NCI-H2196 treated with DMSO at 0.1 percent for 48 hours (cell line): ENCODE results near the gene TLNRD1.

Experiments
- DNase-seq: peaks from one replicate; lab custom pipeline; 2025; ENCODE audit not compliant: unreplicated experiment; lab: John Stamatoyannopoulos, UW

Gene TLNRD1

DNA sequence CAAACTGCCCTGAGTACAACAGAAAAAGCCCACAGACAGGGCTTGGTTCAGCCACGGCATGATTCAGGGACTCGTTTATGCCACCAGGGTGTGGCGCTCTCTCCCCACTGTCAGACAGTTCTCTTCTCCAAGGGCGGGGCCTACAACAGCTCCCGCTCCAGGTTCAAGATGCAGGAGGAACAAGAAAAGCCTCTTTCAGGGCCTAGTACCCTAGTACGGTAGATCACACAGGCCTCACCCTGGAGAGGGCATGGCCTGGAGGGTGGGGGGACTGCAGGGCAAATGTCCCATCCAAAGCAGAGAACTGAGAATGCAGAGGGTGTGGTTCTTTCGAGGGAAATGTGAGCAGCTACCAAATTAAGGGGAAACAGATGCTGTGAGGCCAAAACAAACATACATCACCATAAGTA lies 23.1 kb upstream of the TLNRD1 start:
- no peak for DNase-seq

DNA sequence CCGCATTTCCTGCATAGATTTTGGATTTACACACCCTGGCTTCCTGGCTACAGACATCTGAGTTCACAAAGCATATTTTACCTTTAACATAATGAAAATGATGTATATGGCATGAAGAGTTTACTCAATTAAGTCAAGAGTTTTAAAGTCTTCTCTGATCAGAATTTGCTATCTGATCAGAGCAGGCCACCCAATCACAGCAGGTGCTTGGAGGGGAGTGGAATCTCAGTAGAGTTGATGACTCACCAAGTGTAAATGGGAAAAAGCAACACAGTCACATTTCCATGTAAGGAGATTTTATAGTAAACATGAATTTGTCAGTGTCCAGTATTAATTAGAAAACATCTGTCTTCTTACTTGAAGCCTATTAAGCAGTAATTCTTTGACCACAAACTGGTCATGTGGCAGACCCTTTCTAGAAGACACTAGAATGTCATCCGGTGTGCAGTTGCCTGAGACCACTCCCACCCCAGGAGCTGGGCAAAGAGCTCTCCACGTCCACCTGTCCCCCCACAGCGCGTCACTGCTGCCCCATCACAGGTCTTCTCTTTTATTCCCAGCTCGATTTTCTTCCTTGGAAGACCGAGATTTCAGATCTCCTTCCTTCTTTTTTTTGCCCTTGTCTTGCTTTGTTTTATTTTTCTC lies 21.9 kb upstream of the TLNRD1 start:
- DNase-seq, result peak; percentile 3

DNA sequence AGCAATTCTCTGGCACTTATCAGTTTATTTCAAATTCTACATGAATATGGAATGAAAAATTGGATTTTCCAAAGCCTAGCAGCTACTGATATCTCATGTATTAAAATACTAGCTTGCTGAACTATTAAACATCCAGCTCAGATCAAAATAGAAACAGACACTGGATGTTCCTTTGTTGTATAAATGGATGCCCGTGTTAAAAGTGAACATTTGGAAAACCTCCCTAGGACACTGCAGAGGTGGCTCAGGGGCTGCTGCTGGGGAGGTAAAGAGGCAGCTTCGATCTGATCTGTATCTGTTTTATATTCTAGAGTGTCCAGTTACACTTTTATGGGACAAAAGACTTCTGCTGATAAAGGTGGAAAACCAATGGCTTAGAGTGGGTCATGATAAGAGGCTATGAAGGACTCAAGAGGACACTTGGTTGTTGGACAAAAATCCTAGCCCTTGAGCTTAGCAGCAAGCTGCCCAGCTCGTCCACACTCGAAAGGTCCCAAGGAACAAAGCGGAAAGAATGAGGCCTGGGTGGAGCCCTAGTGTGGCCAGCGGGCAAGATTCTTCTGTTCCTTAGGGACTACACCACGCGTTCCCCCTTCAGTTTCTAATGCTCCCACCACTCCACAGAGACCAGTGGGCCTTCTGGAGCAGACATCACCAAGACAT lies 21.1 kb upstream of the TLNRD1 start:
- DNase-seq, result no peak

DNA sequence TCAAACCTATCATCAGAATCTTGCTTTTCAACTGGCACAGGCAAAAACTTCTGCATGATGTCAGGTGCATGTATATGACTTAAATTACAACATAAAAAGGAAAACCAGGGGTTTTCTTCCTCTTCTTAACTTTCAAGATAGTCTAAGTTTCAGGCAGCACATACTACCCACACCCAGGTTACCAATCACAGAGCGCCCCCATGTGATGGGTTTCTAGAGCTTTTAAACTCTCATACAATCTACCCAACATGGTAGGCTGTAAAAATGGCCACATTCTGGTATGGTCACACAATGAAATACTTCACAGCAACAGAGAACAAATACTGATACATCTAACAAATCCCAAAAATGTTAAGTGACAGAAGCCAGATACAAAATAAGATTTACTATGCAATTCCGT lies 18.5 kb upstream of the TLNRD1 start:
- DNase-seq, result no peak

DNA sequence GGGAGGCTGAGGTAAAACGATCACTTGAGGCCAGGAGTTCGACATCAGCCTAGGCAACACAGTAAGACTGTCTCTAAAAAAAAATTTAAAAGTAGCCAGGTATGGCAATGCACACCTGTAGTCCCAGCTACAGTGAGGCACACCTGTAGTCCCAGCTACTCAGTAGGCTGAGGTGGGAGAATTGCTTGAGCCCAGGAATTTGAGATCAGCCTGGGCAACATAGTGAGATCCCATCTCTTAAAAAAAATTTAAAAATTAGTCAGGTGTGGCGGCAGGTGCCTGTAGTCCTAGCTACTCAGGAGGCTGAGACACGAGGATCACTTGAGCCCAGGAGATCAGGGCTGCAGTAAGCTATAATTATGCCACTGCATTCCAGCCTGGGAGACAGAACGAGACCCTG lies 17.9 kb upstream of the TLNRD1 start:
- no peak for DNase-seq

DNA sequence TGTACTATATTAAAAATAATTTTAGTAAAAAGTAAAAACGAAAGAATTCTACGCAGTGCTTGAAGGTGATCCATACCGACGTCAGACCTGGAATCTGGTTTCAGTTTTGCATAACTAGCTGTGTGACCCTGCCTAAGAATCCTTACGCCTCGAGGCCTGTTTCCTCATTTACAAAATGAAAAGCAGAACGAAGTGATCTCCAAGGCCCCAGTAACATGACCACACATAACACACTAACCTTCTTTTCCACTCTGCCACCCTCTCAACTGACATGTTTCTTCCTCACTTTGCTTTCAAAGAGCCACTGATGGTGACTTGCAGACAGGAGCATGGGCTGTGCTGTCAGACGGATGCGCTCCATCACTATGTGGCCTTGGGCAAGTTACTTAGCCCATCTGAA lies 15.9 kb upstream of the TLNRD1 start:
- DNase-seq, result no peak

DNA sequence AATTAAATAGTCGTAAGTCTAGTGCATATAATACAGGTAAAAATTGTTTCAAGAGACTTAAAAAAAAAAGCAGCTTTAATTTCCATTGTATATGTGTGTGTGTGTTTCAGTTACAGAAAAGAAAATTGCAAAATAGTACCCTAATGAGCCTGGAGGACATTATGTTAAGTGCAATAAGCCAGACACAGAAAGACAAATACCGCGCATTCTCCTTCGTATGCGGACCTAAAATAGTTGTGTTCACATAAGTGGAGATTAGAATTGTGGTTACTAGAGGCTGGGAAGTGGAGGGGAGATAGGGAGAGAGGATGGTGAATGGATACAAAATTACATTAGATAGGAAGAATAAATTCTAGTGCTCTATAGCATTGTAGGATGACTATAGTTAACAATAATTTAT lies 14.7 kb upstream of the TLNRD1 start:
- no peak for DNase-seq

DNA sequence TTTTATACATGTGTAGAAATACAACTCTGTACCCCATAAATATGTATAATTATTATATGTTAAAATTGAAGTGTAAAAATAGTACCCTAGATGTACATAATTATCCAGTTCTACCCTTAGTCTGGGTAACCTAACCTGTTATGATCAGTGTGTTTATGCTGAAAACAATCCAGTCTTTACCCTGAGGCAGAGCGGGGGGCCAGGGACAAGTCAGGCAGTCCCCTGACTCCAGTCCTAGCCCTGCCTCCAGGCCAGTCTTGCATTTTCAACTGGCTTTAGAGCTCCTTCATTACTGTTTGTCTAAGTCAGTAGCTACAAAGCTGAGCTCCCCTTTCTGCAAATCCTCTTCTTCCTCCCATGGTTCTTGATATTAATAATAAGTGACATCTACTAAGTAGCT lies 14.2 kb upstream of the TLNRD1 start:
- no peak for DNase-seq

DNA sequence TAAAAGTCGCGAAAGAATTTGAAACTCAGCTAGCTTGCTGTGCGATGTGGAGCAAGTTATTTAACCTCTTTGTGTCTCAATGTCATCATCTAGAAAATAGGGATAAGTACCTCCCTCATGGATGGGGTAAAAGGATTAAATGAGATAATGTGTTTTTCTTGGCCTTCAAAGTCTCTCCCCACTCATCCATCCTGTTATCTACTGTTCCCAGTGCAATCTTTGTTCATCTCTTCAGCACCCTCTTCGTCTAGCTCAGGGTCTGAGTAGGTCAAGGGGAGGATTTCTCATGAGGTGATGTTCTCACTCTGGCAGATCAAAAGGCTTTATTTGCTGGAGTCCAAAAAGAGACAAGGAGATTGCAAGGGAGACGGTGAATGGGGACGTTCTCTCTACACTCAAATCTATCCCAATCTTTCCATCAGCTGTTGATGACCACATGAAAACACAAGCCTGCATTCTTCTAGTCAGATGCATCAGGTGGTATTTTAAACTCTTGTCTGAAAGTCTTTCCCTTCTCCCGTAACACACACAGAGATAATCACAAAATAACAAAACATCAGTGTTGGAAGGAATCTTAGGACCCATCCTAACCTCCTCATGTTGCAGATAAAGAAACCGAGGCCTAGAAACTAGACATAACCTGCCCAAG lies 12.5 kb upstream of the TLNRD1 start:
- DNase-seq, result no peak

DNA sequence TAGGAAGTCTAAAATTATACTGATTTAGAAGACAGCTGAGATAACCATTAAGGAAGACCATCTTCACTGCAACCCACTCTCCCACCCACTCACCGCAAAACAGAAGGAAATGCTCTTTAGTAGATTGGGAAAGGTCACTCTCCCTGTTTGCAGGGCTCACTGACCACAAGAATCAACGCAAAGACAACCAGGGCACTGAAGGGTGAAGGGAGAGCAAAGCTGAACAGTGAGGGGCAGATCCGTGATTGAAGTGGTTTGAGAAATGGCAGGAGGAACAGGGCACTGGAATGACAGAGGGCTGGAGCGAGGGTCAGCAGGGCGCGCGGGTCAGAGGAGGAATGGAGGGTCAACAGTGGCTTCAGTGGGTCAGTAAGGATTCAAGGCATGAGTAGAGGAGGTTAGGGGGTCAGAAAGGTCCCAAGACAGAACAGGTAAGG lies 11.6 kb upstream of the TLNRD1 start:
- no peak for DNase-seq

DNA sequence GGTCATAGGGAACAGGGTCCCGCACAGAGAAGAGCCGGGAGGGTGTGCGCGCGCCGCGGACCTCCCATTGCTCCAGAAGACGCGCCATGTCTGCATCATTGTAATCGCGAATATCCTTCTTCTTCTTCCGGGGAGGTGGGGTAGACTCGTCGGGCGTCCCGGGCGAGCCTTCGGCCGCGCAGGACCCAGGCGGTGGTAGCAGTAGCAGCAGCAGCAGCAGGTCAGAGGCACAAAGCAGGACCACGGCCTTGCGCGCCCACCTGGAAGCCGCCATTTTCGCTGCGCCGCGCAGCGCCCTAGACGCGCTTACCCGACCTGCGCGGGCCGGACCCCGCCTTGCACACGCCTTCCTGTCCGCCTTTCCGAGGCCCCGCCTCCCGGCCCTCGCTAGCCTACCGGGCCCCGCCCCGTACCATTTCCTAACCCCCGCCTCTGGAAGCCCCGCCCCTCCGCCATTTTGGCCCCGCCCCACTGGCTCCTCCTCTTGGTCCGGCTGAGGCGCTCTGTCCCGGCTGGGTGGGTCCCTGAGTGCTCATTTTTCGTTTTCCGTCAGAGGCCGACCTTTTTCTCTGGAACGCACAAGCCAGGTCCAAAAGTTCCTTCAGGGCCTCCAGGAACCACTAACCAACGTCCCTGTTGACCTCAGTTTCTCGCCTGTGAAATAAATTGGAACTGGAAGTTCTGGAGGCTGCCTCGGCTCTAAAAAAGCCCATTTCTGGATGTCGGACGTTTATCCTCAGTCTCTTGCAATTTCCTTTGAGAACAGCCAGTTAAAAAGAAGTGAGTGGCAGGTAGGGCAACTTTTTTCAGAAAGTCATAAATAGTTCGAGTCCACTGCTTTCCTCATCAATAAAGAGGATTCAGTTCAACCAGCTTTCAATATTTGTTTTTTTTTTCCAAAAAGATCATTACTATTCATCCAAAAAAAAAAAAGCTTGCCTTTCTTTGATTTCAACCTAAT lies 10.9 kb upstream of the TLNRD1 start, which contains the start of gene MESD:
Gene MESD (minus strand): TSS at position 302 of the 961 bp plus-strand sequence. CDS start 28 bp downstream, at position 274.
- peak; percentile 62 for DNase-seq

DNA sequence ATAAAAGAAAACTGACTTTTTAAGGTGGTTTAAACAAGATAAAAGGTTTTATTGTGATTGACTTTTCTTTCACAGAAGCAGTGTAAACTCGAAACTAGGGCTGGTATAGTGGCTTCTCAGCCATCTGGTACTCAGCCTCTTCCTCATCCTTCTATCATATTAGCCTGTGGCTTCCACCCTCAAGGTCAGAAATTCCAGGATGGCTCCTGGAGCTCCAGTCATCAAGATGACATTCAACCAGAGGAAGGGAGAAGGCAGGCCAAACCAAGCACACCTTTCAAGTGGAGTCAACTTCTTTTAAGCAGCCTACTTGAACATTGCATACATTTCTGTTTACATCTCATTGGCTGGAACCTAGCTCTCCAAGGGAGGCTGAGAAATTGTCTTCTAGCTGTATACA lies 9.8 kb upstream of the TLNRD1 start:
- no peak for DNase-seq

DNA sequence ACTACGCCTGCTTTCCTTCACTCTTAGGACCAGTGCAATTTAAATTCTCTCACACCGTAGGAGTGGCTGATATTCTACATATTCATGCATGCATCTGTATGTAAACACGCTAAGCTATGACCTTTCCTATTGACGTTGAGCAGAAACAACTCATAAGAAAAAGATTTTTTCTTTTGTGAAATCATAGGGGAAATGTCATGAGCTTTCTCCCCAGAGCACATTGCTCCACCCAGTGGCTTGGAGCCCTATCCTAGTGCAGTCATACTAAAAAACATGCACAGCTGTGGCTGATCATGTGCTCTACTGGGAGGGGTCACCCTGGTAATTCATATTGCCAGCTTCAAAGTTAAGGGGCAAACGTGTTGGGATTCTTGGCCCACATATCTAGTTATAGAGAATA lies 9.3 kb upstream of the TLNRD1 start:
- no peak for DNase-seq

DNA sequence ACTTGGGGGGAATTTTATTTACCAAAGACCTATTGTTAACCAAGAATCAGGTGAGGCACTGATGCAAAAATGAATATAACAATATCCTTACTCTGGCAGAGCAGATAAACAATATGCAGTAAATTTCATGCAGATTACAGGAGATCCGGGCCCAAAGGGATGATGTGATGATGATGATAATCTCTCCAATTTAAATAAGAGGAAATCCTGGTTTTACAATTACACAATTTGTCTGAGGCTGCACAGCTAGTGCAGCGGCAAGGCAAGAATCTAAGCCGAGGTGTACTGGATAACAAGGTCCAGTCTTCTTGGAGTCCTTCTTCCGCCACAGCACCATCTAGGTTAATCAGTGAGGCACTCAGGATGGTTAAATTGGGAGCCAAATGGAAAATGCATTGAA lies 8.7 kb upstream of the TLNRD1 start:
- no peak for DNase-seq

DNA sequence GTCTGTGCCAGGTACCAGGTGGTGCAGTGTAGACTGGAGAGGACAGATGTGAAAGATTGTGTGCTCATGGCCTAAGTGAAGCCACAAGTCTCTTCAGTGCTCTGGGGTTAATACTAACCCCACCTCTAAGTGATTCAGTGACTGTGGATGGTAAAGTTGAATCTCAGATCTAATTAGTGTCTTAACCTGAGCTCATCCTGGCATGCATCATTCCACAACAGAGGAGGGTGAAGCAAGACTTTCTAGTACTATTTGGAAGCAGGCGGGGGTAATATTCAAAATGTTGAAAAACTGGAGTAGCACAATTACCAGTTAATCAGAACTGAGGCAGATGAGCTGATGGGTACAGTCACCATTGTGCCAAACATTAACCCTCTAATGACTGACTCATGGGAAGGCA lies 8.3 kb upstream of the TLNRD1 start:
- DNase-seq, result no peak

DNA sequence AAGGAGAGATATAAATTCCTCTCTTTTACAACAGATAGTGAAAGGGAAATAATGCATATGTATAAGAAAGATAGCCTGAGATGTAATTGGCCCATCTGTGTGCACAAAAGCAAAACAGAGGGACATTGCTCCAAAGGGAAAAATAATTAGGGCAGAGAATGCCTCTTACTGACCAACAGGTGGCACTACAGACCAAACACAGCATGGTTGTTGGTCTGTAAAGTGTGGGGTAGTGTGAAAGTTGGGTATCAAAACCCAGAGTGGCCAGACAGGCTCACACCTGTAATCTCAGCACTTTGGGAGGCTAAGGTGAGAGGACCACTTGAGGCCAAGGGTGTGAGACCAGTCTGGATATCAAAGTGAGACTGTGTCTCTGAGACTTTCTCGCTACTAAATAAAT lies 4.5 kb upstream of the TLNRD1 start:
- no peak for DNase-seq

DNA sequence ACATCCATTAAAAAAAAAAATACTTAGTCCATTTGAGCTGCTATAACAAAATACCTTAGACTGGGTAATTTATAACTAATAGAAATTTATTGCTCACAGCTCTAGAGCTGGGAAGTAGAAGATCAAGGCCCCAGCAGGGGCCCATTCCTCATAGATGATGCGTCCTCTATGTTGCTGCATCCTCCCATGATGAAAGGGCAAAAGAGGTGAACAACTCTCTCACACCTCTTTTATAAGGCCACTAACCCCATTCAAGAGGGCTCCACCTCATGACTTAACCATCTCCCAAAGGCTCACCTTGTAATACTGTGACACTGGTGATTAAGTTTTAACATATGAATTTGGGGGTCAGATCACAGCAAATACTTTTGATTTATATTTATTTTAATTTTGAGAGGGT lies 3.0 kb upstream of the TLNRD1 start:
- no peak for DNase-seq

DNA sequence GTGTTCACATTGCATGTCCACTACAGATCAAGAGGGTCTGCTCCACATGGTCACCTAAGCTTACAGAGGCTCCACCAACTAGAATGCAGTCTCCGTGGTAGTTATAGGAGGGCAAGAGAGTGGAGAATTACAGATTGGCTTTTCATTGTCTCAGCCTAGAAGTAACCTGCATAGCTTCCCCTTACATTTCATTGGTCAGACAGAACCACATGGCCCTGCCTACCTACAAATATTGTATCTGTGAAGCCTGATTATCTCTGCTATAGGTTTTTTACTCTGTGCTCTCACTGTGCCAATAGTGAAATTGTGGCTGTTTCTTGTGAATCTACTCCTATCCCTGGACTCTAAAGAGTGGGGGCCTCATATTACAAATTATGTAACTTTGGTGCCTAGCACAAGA lies 2.5 kb upstream of the TLNRD1 start:
- no peak for DNase-seq

DNA sequence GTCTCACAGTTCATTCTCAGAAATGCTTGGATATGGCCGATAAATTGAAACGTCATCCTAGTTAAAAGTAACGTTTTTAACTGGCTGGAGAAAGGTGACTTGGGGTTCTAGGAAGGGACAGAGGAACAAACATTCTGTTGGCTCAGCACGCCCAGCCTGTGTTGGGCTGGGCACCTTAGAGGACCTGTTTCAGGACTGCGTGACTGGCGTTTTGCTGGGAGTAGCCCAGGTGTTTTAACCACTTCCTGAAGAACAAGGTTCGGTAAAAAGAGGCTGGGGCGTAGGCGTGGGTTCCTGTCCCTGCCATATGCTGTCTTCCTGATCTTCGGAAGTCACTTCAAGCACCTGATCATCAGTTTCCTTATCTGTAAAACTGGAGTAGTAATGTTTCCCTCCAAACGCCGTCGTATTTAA lies 1.1 kb upstream of the TLNRD1 start:
- no peak for DNase-seq

DNA sequence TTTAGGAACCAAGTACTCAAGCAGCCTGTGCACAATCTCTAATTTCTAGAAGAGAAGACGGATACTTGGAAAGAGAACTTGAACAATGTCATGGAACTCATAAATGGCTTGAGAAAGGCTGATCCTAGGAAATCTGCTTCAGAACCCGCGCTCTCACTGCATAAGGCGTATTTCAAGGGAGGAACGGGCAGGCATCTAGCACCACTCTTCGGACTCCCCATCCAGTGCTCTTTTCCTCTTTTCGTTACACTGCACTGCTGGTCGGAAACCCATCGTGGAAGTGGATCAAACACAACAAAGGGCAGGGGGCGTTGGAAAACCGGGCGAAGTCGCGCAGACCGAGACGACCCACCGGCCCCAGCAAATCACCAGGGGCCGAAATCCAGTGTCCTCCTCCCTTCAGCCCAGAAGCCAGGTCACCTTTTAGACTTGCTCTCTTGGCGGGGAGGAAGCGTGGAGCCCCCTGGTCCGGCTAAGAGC lies 539 bp upstream of the TLNRD1 start:
- no peak for DNase-seq
